Measurements from ENCODE around the gene NINJ2.

Gene NINJ2

DNA sequence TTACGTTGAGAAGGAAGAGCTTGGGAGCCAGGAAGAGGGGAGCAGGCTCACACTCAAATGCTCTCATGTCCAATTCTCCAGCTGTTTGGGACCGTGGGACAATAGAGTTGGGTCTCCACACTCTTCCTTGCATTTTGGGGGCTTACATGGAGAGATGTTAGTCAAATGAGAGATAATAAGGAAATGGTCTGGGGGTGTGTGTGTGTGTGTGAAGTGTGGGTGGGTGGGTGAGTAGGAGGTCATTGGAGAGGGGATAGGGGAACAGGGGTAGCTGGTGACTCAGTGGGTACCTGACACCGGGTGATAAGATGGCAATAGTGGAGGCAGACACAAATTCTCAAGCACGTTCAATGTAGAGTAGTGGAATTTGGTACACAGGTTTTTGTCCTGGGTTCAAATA lies 135.5 kb downstream of the NINJ2 start:
- DNase-seq (ENCODE audit: low read depth): no peak

DNA sequence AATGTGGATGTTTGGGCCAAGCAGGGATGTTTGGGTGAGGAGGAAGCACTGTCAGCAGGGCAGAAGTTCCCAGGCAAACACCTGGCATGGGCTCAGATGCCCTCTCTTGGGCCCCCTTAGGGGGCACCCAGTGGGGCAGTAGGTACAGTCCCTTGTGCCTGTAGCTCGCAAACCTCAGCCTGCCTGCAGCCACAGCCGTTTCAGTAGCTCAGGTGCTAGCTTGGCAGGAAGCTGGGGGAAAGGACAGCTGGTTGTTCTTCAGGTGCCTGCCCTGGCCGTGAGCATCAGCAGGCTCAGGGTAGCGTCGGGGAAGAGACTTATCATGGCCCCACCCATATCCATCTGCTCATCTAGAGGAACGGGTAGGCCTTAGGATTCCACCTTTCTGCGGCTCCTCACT lies 136.0 kb downstream of the NINJ2 start:
- no peak for DNase-seq (ENCODE audit: low read depth)

DNA sequence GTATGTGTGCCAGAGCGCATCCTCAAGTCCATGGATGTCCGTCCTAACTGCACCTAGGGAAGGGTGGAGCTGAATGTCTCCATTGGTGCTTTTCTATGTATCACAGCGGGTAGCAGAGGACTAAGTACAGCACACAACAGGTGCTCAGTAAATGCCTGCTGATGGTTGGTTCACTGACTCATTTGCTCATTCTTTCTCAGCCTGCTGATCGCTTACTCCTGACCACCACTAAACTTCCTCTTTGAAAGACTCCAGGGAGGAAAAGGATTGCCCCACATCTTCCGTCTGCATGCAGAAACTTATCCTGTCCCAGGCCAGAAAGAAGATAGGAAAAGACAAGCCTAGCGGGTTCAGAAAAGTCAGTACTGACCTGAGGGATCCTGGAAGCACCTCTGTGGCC lies 137.2 kb downstream of the NINJ2 start:
- DNase-seq (ENCODE audit: low read depth): no peak

DNA sequence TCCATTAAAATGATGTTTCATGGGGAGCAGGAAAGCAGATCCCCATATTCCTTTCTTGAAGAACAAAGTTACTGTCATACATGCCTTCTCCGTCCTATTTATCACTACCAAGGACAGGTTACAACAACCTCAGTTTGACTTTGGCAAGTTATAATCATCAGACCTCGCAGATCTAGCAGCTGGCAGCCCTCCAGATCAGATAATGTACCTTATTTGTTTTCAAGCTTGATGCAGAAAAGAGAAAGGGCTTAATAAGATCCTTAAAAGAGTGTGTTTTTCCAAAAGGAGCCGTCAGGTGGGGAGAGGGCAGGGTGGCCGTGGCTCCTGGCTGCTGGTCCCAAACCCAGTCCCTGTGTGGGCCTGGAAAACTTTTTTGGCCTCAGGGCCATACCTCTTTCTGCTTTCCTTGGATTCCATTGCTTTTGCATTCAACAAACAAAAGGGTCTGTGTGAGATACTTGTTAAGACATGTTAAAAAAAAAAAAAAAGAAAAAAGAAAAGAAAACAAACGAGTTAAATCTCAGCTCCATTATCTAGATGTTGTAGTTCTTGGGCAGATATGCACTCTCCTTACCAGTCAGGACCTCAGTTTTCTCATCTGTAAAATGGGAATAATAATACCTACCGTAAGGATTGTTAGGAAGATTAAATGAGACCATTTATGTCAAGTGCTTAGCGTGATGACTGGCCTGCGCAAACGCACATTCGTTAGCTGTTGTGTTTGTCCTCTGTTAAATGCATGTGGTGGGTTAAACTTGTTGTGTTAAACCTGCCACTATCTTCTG lies 138.9 kb downstream of the NINJ2 start:
- DNase-seq (ENCODE audit: low read depth): no peak

DNA sequence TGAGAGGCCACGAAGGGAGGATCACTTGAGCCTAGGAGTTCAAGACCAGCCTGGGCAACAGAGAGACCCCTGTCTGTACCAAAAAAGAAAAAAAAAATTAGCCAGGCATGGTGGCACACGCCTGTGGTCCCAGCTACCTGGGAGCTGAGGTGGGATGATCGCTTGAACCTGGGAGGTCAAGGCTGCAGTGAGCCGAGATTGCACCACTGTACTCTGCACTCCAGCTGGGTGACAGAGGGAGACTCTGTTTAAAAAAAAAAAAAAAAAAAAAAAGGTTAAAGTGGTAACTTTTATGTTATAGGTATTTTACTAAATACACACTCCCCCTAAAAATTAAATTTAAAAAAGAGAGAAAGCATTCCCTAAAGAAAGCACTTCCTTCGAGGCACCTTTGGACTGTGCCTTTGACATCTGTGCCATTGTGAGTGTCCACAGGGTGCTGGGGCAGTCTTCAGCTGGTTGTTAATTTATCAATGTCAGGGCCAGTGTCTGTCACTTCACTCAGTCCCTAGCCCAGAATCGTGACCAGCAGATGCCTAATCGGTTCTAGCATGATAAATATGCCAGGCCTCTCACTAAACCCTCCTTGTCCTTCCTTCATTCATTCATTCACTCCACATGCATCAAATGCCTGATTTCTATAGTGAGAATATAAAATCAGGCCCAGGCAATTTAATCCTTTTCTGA lies 140.4 kb downstream of the NINJ2 start:
- no peak for DNase-seq (ENCODE audit: low read depth)

DNA sequence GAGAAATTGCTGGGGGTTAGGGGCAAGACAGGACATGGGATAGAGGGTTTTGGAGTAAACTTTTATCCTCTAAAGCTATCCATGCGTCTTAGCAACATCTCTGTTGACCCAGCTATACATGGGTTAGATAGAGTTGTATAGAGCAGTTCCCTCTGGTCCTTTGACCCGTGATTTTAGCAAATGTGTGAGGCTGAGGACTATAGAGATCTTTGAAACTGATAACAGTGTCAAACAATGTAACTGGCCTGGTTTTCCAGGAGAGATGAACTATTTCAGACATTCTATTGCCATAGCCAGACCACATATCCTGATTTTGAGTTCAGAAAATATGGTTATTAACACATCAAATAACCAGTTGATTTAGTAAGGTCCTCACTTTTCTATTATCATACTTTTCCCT lies 143.1 kb downstream of the NINJ2 start:
- DNase-seq (ENCODE audit: low read depth): no peak

GRCh38 chr12:517538-517937 lies 145.7 kb downstream of the NINJ2 start:
- no peak for DNase-seq (ENCODE audit: low read depth)
